BJ (cell line): Measurements from ENCODE around the gene ZNF350. TPM values are rescaled to one million over a fixed set of nuclear protein-coding genes. Genes with fewer than 3 reads are reported as not detected.
"Not testable (repeated sequence)": the region's sequence is repeated elsewhere in the genome, so short reads cannot be mapped to it uniquely, and the experiment has no call there.

Source experiments
- CTCF ChIA-PET: fragments of 350-600 bp; formaldehyde crosslinking; extraction: SDS; loops from one replicate; lab custom pipeline; 2021; ENCODE audit warnings: antibody characterized with exemption, inconsistent platforms; lab: Yijun Ruan, JAX
- POLR2A ChIA-PET: fragments of 300-600 bp; sonication (Branson Sonifier 250); formaldehyde crosslinking; extraction: SDS; loops from one replicate; lab custom pipeline; 2021; ENCODE audit warnings: antibody characterized with exemption; lab: Charles Lee
- DNase-seq: peaks from one replicate; pipeline ENCODE4 v3.0.0-alpha.2; 2011; ENCODE audit warnings: low read depth
- H3K27me3 ChIP-seq: 2 replicates; pipeline ENCODE4 v1.6.0; 2011; ENCODE audit warnings: low read length; ENCODE audit not compliant: control insufficient read depth, insufficient read depth
- H3K36me3 ChIP-seq: 2 replicates; pipeline ENCODE4 v1.5.1; 2011; ENCODE audit warnings: low read length; ENCODE audit not compliant: control insufficient read depth, insufficient read depth
- H3K4me3 ChIP-seq: 2 replicates; pipeline ENCODE4 v1.5.1; 2011; ENCODE audit warnings: low read depth, mild to moderate bottlenecking, control low read depth, low read length
- CTCF ChIP-seq: IDR thresholded peaks from 2 replicates; pipeline ENCODE4 v1.5.1; 2011; ENCODE audit warnings: low read depth, mild to moderate bottlenecking, control low read depth, inconsistent platforms, low read length, moderate library complexity; ENCODE audit not compliant: insufficient read depth
- polyA plus RNA-seq: library from polyadenylated mRNA; depleted of rRNA; stranded (reverse); fragments of >200 nt; gene quantifications from 2 replicates; pipeline ENCODE4 v1.2.3, GENCODE V29; 2011

The ZNF350 gene
- polyA plus RNA-seq, 1 experiment = 5.5 TPM

DNA sequence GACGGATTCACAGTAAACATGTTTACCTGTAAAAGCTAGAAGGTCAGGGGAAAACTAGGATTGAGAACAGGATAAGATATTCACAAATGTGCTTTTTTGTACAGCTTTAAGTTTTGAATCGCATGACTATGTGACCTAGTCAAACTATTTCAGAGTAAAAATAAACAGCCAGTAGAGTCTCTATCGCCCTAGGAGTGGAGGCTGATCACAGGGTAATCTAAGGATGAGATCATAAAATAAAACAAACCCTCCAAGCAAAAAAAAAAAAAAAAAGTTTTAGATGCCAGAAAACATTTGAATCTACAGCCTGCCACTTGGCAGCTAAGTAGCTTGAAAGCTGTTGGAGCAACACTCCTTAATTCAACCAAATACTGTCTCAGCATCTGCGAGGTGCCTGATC lies 26.8 kb downstream of the ZNF350 start:
- CTCF ChIA-PET = no interaction called here
- DNase-seq = no peak
- TF ChIP-seq CTCF = no peak
- POLR2A ChIA-PET = interaction anchor here (0.6 kb wide), 1 partner anchor 20 kb away, joined by 4 read pairs; no protein-coding TSS in a partner anchor
- H3K4me3 ChIP-seq = no peak overlapping the region
- peaks cover under 1% of the 10 kb centered on the region for H3K36me3 ChIP-seq
- H3K27me3 ChIP-seq = no peaks in the 10 kb centered on the region

GRCh38 chr19:51957846-51958245 lies 28.8 kb downstream of the ZNF350 start:
- POLR2A ChIA-PET, H3K4me3 ChIP-seq, H3K36me3 ChIP-seq, DNase-seq, H3K27me3 ChIP-seq, CTCF ChIA-PET: not testable (repeated sequence)

DNA sequence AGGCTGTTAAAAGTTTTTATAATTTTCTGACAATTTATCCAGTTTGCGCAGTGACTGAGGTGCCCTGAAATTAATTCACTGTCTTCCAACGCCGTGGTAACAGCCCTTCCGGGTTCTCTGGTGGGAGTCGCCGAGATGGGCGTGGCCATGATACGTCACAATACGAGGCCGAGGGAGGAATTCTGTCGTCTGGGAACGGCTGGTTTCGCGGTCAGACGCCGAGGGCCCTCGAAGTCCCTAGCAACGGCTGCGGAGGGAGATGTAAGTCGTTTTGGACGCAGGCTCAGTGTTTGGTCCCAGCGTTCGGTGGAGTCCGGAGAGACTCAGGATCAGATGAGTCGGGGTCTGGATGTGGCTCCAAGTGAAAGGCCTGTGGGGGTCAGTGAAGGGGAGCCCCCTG lies 37.7 kb downstream of the ZNF350 start:
- Histone ChIP-seq H3K4me3 (peak overlapping the region; percentile 6), H3K27me3 (no peaks in the 10 kb centered on the region), H3K36me3 (0 out of 2 replicates have a peak, but pooled peaks cover 2% of the 10 kb centered on the region)
- POLR2A ChIA-PET = no interaction called here
- CTCF ChIA-PET = no interaction called here
- no peak for TF ChIP-seq CTCF
- DNase-seq = no peak

DNA sequence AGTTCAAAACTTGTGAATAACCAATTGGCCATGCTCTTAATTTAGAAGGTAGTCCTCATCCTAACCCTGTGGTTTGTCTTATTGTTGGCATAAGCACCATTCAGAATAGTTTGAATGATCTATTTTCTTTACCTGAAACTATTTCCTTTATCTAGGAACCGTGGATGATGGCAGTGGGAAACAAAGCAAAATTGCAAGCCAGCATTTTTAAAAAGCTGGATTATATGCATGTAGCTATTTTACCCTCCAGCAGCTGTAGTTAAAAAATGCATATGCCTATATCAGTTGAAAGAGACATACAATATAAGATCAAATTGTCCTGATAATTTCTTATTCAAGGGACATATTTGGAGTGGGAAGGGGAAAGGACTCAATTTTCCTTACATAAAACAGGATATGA lies 40.0 kb downstream of the ZNF350 start:
- no peak for DNase-seq
- ChIA-PET CTCF (interaction anchor here (0.6 kb wide), 1 partner anchor 15 kb away, joined by 4 read pairs; no protein-coding TSS in a partner anchor), POLR2A (no interaction called here)
- no peak overlapping the region for H3K4me3 ChIP-seq
- no peaks in the 10 kb centered on the region for H3K27me3 ChIP-seq
- no peak for TF ChIP-seq CTCF
- 0 out of 2 replicates have a peak, but pooled peaks cover 6% of the 10 kb centered on the region for H3K36me3 ChIP-seq

GRCh38 chr19:51944798-51945552 lies 41.7 kb downstream of the ZNF350 start:
- POLR2A ChIA-PET = no interaction called here
- Histone ChIP-seq H3K36me3 (peaks cover 12% of the 10 kb centered on the region), H3K4me3 (no peak overlapping the region), H3K27me3 (no peaks in the 10 kb centered on the region)
- CTCF ChIA-PET = no interaction called here
- TF ChIP-seq CTCF = no peak
- no peak for DNase-seq
